Heart left ventricle (tissue), 16 donors: ENCODE data around the gene BTN2A1. TPM values are rescaled to one million over a fixed set of nuclear protein-coding genes. Genes with fewer than 3 reads are reported as not detected.
"Not testable (repeated sequence)": the region's sequence is repeated elsewhere in the genome, so short reads cannot be mapped to it uniquely, and the experiment has no call there.

ENCODE experiments used
- ATAC-seq, 4 donors: fragments of 200-7000 bp; cut with Tn5 transposase; one replicate each; pipeline ENCODE4 v1.9.1; 2020 to 2022; ENCODE audit warnings: moderate library complexity in 4 of 4, mild to moderate bottlenecking in 3 of 4, moderate number of reproducible peaks in 1 of 4
- DNase-seq, 5 donors: peaks; one replicate each; pipeline ENCODE4 v3.0.0-alpha.2; 2020
- H3K27ac ChIP-seq, 12 donors: fragments of 200-600 bp; sonication (generic) in 4 of 12; one replicate each; pipeline versions ENCODE4 v1.5.0 to v1.8.0; 2016 to 2022; ENCODE audit warnings: mild to moderate bottlenecking in 2 of 12
- H3K27me3 ChIP-seq, 9 donors: fragments of 200-600 bp; sonication (generic) in 2 of 9; one replicate each; pipeline versions ENCODE4 v1.5.1 to v1.8.0; 2016 to 2022; ENCODE audit warnings: mild to moderate bottlenecking in 3 of 9
- H3K36me3 ChIP-seq, 9 donors: fragments of 200-600 bp; sonication (generic) in 2 of 9; one replicate each; pipeline versions ENCODE4 v1.5.0 to v1.8.0; 2018 to 2022; ENCODE audit warnings: mild to moderate bottlenecking in 2 of 9
- H3K4me1 ChIP-seq, 12 donors: fragments of 200-600 bp; sonication (generic) in 4 of 12; one replicate each; pipeline versions ENCODE4 v1.5.0 to v1.8.0; 2016 to 2022; ENCODE audit warnings: mild to moderate bottlenecking in 3 of 12
- H3K4me3 ChIP-seq, 12 donors: fragments of 200-600 bp; sonication (generic) in 4 of 12; one replicate each; pipeline versions ENCODE4 v1.5.0 to v1.8.0; 2017 to 2022; ENCODE audit warnings: mild to moderate bottlenecking in 9 of 12, moderate library complexity in 4 of 12
- H3K9me3 ChIP-seq, 12 donors: fragments of 200-600 bp; sonication (generic) in 4 of 12; one replicate each; pipeline versions ENCODE4 v1.5.0 to v1.8.0; 2016 to 2022; ENCODE audit warnings: mild to moderate bottlenecking in 1 of 12
- CTCF ChIP-seq, 12 donors: fragments of 200-600 bp; sonication (generic) in 4 of 12; IDR thresholded peaks; one replicate each; pipeline versions ENCODE4 v1.5.0 to v1.8.0; 2018 to 2022; ENCODE audit warnings: antibody characterized with exemption in 12 of 12, mild to moderate bottlenecking in 5 of 12
- POLR2A ChIP-seq, 2 donors: fragments of 450-650 bp; IDR thresholded peaks; one replicate each; pipeline ENCODE4 v1.6.1; 2017; ENCODE audit warnings: antibody characterized with exemption in 2 of 2, mild to moderate bottlenecking in 2 of 2, moderate library complexity in 2 of 2
- WGBS, 4 donors: extraction: QIAGEN DNeasy Blood & Tissue Kit in 2 of 4; methylation state at CpG; one replicate each; pipeline versions ENCODE4 v1.1.5 to v1.1.7; 2013 to 2018; 5-methylcytosine and 5-hydroxymethylcytosine counted together
- intact Hi-C, 10 donors: fragments of 100-400 bp; cut with DNase I; formaldehyde crosslinking; loops; one replicate each; pipeline versions ENCODE4 v1.11.1 to v1.14.2; 2022
- polyA plus RNA-seq, 2 donors: library from polyadenylated mRNA; stranded (reverse); fragments of 200-250 nt; gene quantifications; one replicate each; pipeline ENCODE4 v1.2.3, GENCODE V29; 2013
- total RNA-seq, 9 donors: library from RNA; depleted of rRNA in 2 of 9; stranded (reverse); fragments of >200 nt in 2 of 9; fragmentation: NEBNext Ultra II Directional in 3 of 9; extraction: Animal tissue kit (Norgen Biotek cat#: 25700) in 3 of 9; gene quantifications; one replicate each; pipeline versions ENCODE4 v1.1.0 to v1.2.4, GENCODE V29; 2016 to 2023
- donor health status: ischemic (EF 13 %, LVEDD 7.1; RV severe dilation, severe dysfunction).
- donor health status: healthy with polysubstance abuse.
- donor health status: DM: no; HTN: yes; CAD: no.
- donor health status: DM: no; HTN: no; CAD: no.
- donor health status: ischemic (EF 25% LVEDD 6.9; RV normal size, moderate dysfunction).
- donor health status: ischemic (EF 25% LVEDD 5.7; RV mildly dilated, moderate dysfunction).
- donor health status: healthy.
- donor health status: DM: yes; HTN: yes; CAD: no.
- donor health status: ischemic (EF 35%, LVEDD 5.7; RV mildly dilated, moderate dysfunction).
- donor health status: nonischemic (EF 11% LVEDD 7.7; RV severe dilation, severe dysfunction).
- donor health status: DM: yes; HTN: yes; CAD: no.
- donor health status: PGD.
- donor health status: ischemic (EF 29% LVEDD 5.4; RV normal size, mild dysfunction).
- donor health status: nonischemic (EF 23%, LVEDD 6.1; RV moderate dilation, normal function).

Gene BTN2A1
- total and polyA plus RNA-seq, 11 donors = 6.6 to 26.7 (median 14.8) TPM

- Histone ChIP-seq H3K36me3 (peaks cover 0 to 31% (median 14%) of the 10 kb centered on the region in 9 donors), H3K27ac (no peak overlapping the region), H3K9me3 (no peaks in the 10 kb centered on the region), H3K4me1 (peaks cover 0 to 50% (median 29%) of the 10 kb centered on the region in 12 donors), H3K27me3 (no peaks in the 10 kb centered on the region), H3K4me3 (no peak overlapping the region)
- DNase-seq (no peak), ATAC-seq (no peak)
- intact Hi-C loops = loop anchor here in 3 of 10 donors (5.0 to 10.0 kb wide), 3 partner anchors 33 to 67 kb away; partner anchors contain the start of gene BTN3A1 (in 1 of the 3)
- 91 to 96% (median 93%) methylated on average over 3 of the region's 3 CpGs for WGBS, 4 donors
- TF ChIP-seq POLR2A (IDR thresholded peaks at IDR 0.05) (no peak), CTCF (IDR thresholded peaks at IDR 0.05) (no peak)
Measured at GRCh38 chr6:26455357-26455970, 2.3 kb upstream of the BTN2A1 start.

DNA sequence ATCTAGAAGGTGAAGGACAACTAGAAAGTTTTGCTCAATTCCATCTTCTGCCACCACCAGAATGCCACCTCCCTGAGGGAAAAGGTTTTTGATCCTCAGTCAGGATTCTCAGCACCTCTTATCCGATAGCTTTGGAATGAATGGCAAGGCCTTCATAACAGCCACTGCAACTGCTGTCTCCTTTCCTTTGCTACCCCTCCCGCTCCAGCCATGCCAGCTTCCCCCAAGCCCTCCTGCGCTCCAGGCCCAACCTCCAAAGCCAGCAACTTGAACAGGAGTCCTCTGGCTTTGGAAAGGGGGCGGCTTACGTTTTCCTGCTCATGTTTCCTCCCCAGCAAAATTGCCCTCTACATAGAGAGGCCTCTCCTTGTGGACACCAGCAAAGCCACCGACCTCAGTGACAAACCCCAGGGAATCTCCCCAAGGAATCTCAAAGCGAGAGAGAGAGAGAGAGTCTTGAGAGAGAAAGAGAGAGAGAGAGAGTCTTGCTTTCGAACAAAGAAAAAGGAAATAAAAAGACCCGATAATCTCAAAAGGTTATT, 420 bp upstream of the BTN2A1 start:
- peak overlapping the region; percentile 61 to 98 (median 94) for H3K27ac ChIP-seq
- peak in 3 of 5 donors; percentile 25 to 47 (median 37) for DNase-seq
- peaks cover 0 to 69% (median 40%) of the 10 kb centered on the region in 12 donors for H3K4me1 ChIP-seq
- no peaks in the 10 kb centered on the region for H3K9me3 ChIP-seq
- H3K27me3 ChIP-seq = no peaks in the 10 kb centered on the region
- intact Hi-C loops = loop anchor here in 3 of 10 donors (5.0 to 10.0 kb wide), 3 partner anchors 35 to 65 kb away; partner anchors contain the start of gene BTN3A1 (in 1 of the 3)
- 17 to 22% (median 19%) methylated on average over 9 of the region's 9 CpGs for WGBS, 4 donors
- peaks cover 0 to 32% (median 27%) of the 10 kb centered on the region in 9 donors for H3K36me3 ChIP-seq
- ATAC-seq = peak; percentile 59 to 65 (median 60)
- H3K4me3 ChIP-seq = peak overlapping the region; percentile 59 to 91 (median 88)
- no peak for TF ChIP-seq POLR2A (IDR thresholded peaks at IDR 0.05)
- TF ChIP-seq CTCF (IDR thresholded peaks at IDR 0.05) = no peak

GRCh38 chr6:26459023-26459810, 1.5 kb downstream of the BTN2A1 start:
- no peak for ATAC-seq
- WGBS, 4 donors = 78 to 87% (median 84%) methylated on average over 16 of the region's 16 CpGs
- Histone ChIP-seq H3K27ac (no peak overlapping the region), H3K4me1 (peaks cover 0 to 75% (median 37%) of the 10 kb centered on the region in 12 donors), H3K9me3 (no peaks in the 10 kb centered on the region), H3K36me3 (peaks cover 0 to 51% (median 46%) of the 10 kb centered on the region in 9 donors), H3K4me3 (peak overlapping the region in 11 of 12 donors; percentile 59 to 91 (median 88)), H3K27me3 (no peaks in the 10 kb centered on the region)
- DNase-seq = no peak
- intact Hi-C loops = loop anchor here in 3 of 10 donors (5.0 to 10.0 kb wide), 3 partner anchors 37 to 63 kb away; partner anchors contain the start of gene BTN3A1 (in 1 of the 3)
- TF ChIP-seq POLR2A (IDR thresholded peaks at IDR 0.05) = no peak
- TF ChIP-seq CTCF (IDR thresholded peaks at IDR 0.05) = no peak

- not testable (repeated sequence) for H3K27me3 ChIP-seq, ATAC-seq, H3K9me3 ChIP-seq, H3K27ac ChIP-seq, DNase-seq
- Histone ChIP-seq H3K4me1 (peaks cover 0 to 60% (median 37%) of the 10 kb centered on the region in 12 donors), H3K36me3 (peaks cover 0 to 72% (median 67%) of the 10 kb centered on the region in 9 donors), H3K4me3 (peak overlapping the region in 2 of 12 donors; percentile 23 to 89)
- 61 to 73% (median 68%) methylated on average over 5 of the region's 5 CpGs for WGBS, 4 donors
- intact Hi-C loops = loop anchor here in 1 of 10 donors (5.0 kb wide), 1 partner anchor 59 kb away; the partner anchor contains the start of gene BTN3A1
Measured at GRCh38 chr6:26461353-26461752, 3.6 kb downstream of the BTN2A1 start.
